OCI-LY3 (cell line): ENCODE results near the gene CHRM1.

ENCODE experiments used
- EZH2phosphoT487 ChIP-seq: fragments of 200-600 bp; shearing (Covaris generic); IDR thresholded peaks from 2 replicates; pipeline ENCODE4 v1.6.1; 2018; ENCODE audit warnings: antibody characterized with exemption, mixed run types, low read depth
- TF ChIP-seq, protein P1 (sequence below): fragments of 200-600, 300-600 bp; sonication (generic); IDR thresholded peaks from 2 replicates; pipeline ENCODE4 v1.5.1; 2014; ENCODE audit warnings: antibody characterized with exemption, low read length, low read depth

- TF ChIP-seq, protein P1, sequence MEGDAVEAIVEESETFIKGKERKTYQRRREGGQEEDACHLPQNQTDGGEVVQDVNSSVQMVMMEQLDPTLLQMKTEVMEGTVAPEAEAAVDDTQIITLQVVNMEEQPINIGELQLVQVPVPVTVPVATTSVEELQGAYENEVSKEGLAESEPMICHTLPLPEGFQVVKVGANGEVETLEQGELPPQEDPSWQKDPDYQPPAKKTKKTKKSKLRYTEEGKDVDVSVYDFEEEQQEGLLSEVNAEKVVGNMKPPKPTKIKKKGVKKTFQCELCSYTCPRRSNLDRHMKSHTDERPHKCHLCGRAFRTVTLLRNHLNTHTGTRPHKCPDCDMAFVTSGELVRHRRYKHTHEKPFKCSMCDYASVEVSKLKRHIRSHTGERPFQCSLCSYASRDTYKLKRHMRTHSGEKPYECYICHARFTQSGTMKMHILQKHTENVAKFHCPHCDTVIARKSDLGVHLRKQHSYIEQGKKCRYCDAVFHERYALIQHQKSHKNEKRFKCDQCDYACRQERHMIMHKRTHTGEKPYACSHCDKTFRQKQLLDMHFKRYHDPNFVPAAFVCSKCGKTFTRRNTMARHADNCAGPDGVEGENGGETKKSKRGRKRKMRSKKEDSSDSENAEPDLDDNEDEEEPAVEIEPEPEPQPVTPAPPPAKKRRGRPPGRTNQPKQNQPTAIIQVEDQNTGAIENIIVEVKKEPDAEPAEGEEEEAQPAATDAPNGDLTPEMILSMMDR: no peak
- TF ChIP-seq EZH2phosphoT487: no peak
Measured at GRCh38 chr11:62863687-62864335, 57.4 kb downstream of the CHRM1 start.
